ENCODE results near the gene GPBAR1. TPM values are rescaled to one million over a fixed set of nuclear protein-coding genes. Genes with fewer than 3 reads are reported as not detected.

The GPBAR1 gene
- total RNA-seq, 1 experiment from 2014 or later = 0.20 TPM

DNA sequence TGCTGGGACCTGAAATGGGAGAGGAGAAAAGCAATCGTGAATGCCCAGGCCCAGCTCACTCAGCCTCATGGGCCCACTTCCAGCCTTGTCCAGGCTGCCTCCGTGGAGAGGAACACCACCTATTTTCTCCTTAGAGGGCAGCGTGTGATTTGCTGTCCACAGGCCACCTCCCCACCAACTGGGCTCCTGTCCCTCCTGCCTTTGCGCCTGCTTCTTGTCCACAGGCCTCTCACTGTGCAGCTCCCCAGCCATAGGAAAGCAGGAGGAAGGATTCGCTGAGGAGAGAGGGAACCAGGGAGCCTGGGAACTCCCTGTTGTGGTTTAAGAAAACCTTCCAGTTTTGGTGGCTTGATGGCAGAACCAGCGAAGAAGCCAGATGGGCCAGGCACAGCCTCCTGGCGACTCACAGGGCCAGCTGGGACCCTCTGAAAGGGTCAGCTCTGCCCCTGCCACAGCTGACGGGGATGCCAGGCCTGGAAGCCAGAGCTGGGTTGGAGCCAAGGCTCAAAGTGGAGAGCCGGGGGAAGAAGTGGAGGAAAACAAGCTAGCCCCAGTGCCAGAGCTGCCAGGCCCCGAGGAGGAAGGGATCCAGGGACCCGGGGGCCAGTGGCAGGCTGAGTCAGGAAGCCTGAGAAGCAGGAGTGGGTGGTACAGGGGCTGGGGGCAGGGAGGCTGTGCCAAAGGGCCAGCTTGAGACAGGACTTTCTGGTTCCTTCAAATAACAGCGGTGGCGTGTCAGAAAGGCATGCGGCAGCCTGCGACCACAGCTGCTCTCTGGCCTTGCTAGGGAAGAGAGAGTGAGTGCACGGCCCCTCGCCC lies 21.6 kb downstream of the GPBAR1 start (continued):
- TF ChIP-seq ATF1 (CRISPR knock-in tag; IDR thresholded peaks at IDR 0.05) (no peak), CBFB (CRISPR knock-in tag; IDR thresholded peaks at IDR 0.05; ENCODE audit: low read depth) (no peak), EMX1 (CRISPR knock-in tag; IDR thresholded peaks at IDR 0.05) (no peak), TCF7 (CRISPR knock-in tag; IDR thresholded peaks at IDR 0.05; ENCODE audit: low read depth) (no peak)

DNA sequence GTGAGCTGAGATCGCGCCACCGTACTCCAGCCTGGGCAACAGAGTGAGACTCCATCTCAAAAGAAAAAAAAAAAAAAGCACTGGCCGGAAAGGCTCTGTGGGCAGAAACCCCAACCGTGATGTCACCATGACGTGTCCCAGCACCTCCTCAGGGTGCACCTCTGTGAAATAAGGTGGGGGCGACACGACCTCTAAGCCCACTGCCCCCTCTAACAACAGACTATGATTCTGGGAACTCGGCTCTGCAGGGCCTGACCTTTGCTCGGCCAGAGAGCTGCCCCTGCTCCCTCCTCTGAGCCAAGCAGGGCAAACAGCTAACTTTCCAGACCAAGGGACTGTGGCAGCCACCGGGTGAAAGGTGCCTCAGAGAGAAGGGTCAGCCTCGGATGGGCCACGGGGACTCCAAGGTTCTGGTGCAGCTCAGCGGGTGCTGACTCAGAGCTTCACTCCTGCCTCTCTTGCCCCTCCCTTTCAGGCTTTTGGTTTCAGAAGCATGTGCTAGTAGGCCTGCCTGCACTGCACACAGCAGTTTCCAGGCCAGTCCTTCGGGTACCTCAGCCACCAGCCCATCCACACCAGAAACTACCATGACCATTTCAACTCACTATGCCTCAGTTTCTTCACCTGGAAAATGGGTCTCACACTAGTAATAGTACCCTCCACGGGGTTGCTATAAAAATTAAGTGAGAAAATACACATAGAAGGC lies 23.4 kb downstream of the GPBAR1 start:
- Mint-ChIP-seq H3K36me3 (no peaks in the 10 kb centered on the region; the same call in 1 of the 2 replicates), H3K4me1 (peaks cover 12% of the 10 kb centered on the region), H3K27me3 (ENCODE audit: low read depth) (no peaks in the 10 kb centered on the region), H3K27ac (no peak overlapping the region; the same call in 1 of the 2 replicates), H3K4me3 (no peak overlapping the region), H3K9me3 (no peaks in the 10 kb centered on the region)
- CTCF ChIA-PET = no interaction called here
- ATAC-seq (no peak), DNase-seq (ENCODE audit: low spot score) (no peak)
- POLR2A ChIA-PET = no interaction called here
- TF ChIP-seq ZNF219 (CRISPR knock-in tag; IDR thresholded peaks at IDR 0.05; ENCODE audit: borderline replicate concordance) (no peak), ZNF263 (CRISPR knock-in tag; IDR thresholded peaks at IDR 0.05; ENCODE audit: low read depth) (no peak), GABPB1 (CRISPR knock-in tag; IDR thresholded peaks at IDR 0.05) (no peak), NFE2L1 (CRISPR knock-in tag; IDR thresholded peaks at IDR 0.05) (no peak), ESRRA (CRISPR knock-in tag; IDR thresholded peaks at IDR 0.05; ENCODE audit: borderline replicate concordance) (no peak), ZNF671 (CRISPR knock-in tag; IDR thresholded peaks at IDR 0.05) (no peak), JUN (CRISPR knock-in tag; IDR thresholded peaks at IDR 0.05) (no peak), TEAD4 (CRISPR knock-in tag; IDR thresholded peaks at IDR 0.05) (no peak)
- TF ChIP-seq, protein P1, sequence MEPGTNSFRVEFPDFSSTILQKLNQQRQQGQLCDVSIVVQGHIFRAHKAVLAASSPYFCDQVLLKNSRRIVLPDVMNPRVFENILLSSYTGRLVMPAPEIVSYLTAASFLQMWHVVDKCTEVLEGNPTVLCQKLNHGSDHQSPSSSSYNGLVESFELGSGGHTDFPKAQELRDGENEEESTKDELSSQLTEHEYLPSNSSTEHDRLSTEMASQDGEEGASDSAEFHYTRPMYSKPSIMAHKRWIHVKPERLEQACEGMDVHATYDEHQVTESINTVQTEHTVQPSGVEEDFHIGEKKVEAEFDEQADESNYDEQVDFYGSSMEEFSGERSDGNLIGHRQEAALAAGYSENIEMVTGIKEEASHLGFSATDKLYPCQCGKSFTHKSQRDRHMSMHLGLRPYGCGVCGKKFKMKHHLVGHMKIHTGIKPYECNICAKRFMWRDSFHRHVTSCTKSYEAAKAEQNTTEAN (CRISPR knock-in tag; IDR thresholded peaks at IDR 0.05) = no peak
- TF ChIP-seq, protein P2, sequence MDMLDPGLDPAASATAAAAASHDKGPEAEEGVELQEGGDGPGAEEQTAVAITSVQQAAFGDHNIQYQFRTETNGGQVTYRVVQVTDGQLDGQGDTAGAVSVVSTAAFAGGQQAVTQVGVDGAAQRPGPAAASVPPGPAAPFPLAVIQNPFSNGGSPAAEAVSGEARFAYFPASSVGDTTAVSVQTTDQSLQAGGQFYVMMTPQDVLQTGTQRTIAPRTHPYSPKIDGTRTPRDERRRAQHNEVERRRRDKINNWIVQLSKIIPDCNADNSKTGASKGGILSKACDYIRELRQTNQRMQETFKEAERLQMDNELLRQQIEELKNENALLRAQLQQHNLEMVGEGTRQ (CRISPR knock-in tag; IDR thresholded peaks at IDR 0.05) = no peak
- TF ChIP-seq, protein P3, sequence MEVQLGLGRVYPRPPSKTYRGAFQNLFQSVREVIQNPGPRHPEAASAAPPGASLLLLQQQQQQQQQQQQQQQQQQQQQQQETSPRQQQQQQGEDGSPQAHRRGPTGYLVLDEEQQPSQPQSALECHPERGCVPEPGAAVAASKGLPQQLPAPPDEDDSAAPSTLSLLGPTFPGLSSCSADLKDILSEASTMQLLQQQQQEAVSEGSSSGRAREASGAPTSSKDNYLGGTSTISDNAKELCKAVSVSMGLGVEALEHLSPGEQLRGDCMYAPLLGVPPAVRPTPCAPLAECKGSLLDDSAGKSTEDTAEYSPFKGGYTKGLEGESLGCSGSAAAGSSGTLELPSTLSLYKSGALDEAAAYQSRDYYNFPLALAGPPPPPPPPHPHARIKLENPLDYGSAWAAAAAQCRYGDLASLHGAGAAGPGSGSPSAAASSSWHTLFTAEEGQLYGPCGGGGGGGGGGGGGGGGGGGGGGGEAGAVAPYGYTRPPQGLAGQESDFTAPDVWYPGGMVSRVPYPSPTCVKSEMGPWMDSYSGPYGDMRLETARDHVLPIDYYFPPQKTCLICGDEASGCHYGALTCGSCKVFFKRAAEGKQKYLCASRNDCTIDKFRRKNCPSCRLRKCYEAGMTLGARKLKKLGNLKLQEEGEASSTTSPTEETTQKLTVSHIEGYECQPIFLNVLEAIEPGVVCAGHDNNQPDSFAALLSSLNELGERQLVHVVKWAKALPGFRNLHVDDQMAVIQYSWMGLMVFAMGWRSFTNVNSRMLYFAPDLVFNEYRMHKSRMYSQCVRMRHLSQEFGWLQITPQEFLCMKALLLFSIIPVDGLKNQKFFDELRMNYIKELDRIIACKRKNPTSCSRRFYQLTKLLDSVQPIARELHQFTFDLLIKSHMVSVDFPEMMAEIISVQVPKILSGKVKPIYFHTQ (CRISPR knock-in tag; IDR thresholded peaks at IDR 0.05) = no peak
- TF ChIP-seq, protein P4, sequence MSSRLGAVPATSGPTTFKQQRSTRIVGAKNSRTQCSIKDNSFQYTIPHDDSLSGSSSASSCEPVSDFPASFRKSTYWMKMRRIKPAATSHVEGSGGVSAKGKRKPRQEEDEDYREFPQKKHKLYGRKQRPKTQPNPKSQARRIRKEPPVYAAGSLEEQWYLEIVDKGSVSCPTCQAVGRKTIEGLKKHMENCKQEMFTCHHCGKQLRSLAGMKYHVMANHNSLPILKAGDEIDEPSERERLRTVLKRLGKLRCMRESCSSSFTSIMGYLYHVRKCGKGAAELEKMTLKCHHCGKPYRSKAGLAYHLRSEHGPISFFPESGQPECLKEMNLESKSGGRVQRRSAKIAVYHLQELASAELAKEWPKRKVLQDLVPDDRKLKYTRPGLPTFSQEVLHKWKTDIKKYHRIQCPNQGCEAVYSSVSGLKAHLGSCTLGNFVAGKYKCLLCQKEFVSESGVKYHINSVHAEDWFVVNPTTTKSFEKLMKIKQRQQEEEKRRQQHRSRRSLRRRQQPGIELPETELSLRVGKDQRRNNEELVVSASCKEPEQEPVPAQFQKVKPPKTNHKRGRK (CRISPR knock-in tag; IDR thresholded peaks at IDR 0.05; ENCODE audit: borderline replicate concordance) = no peak
- TF ChIP-seq, protein P5, sequence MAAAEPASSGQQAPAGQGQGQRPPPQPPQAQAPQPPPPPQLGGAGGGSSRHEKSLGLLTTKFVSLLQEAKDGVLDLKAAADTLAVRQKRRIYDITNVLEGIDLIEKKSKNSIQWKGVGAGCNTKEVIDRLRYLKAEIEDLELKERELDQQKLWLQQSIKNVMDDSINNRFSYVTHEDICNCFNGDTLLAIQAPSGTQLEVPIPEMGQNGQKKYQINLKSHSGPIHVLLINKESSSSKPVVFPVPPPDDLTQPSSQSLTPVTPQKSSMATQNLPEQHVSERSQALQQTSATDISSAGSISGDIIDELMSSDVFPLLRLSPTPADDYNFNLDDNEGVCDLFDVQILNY (CRISPR knock-in tag; IDR thresholded peaks at IDR 0.05) = no peak
- TF ChIP-seq, protein P6, sequence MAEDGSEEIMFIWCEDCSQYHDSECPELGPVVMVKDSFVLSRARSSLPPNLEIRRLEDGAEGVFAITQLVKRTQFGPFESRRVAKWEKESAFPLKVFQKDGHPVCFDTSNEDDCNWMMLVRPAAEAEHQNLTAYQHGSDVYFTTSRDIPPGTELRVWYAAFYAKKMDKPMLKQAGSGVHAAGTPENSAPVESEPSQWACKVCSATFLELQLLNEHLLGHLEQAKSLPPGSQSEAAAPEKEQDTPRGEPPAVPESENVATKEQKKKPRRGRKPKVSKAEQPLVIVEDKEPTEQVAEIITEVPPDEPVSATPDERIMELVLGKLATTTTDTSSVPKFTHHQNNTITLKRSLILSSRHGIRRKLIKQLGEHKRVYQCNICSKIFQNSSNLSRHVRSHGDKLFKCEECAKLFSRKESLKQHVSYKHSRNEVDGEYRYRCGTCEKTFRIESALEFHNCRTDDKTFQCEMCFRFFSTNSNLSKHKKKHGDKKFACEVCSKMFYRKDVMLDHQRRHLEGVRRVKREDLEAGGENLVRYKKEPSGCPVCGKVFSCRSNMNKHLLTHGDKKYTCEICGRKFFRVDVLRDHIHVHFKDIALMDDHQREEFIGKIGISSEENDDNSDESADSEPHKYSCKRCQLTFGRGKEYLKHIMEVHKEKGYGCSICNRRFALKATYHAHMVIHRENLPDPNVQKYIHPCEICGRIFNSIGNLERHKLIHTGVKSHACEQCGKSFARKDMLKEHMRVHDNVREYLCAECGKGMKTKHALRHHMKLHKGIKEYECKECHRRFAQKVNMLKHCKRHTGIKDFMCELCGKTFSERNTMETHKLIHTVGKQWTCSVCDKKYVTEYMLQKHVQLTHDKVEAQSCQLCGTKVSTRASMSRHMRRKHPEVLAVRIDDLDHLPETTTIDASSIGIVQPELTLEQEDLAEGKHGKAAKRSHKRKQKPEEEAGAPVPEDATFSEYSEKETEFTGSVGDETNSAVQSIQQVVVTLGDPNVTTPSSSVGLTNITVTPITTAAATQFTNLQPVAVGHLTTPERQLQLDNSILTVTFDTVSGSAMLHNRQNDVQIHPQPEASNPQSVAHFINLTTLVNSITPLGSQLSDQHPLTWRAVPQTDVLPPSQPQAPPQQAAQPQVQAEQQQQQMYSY (CRISPR knock-in tag; IDR thresholded peaks at IDR 0.05) = no peak
